Mucosa of rectum (tissue), 2 donors: ENCODE data around the gene ARHGAP15.

Experiments
- H3K27ac ChIP-seq, 2 donors: one replicate each; pipeline ENCODE4 v1.7.0; 2013; ENCODE audit warnings: inconsistent platforms in 2 of 2, low read depth in 2 of 2, low read length in 2 of 2
- H3K27me3 ChIP-seq, 2 donors: one replicate each; pipeline ENCODE4 v1.7.0; 2013; ENCODE audit warnings: low read length in 2 of 2; ENCODE audit not compliant: control insufficient read depth in 2 of 2, insufficient read depth in 2 of 2
- H3K36me3 ChIP-seq, 2 donors: one replicate each; pipeline ENCODE4 v1.7.0; 2013; ENCODE audit warnings: low read length in 2 of 2; ENCODE audit not compliant: control insufficient read depth in 2 of 2, insufficient read depth in 2 of 2
- H3K4me1 ChIP-seq, 2 donors: one replicate each; pipeline ENCODE4 v1.7.0; 2013; ENCODE audit warnings: low read length in 2 of 2, mild to moderate bottlenecking in 1 of 2; ENCODE audit not compliant: control insufficient read depth in 2 of 2, insufficient read depth in 2 of 2
- H3K4me3 ChIP-seq, 2 donors: one replicate each; pipeline ENCODE4 v1.7.0; 2013; ENCODE audit warnings: low read length in 2 of 2
- H3K9ac ChIP-seq, 2 donors: one replicate each; pipeline ENCODE4 v1.7.0; 2013; ENCODE audit warnings: low read length in 2 of 2, low read depth in 1 of 2, mild to moderate bottlenecking in 1 of 2
- H3K9me3 ChIP-seq, 2 donors: one replicate each; pipeline ENCODE4 v1.7.0; 2013; ENCODE audit warnings: low read length in 2 of 2; ENCODE audit not compliant: control insufficient read depth in 2 of 2
- donor health status: healthy.
- donor health status: Normal muscosa, but diverticular disease.

The ARHGAP15 gene

GRCh38 chr2:143680885-143681405, 551.7 kb downstream of the ARHGAP15 start:
- no peak overlapping the region for H3K9ac ChIP-seq
- H3K4me3 ChIP-seq: no peak overlapping the region
- H3K4me1 ChIP-seq: no peaks in the 10 kb centered on the region
- no peaks in the 10 kb centered on the region for H3K9me3 ChIP-seq
- no peak overlapping the region for H3K27ac ChIP-seq
- H3K36me3 ChIP-seq: no peaks in the 10 kb centered on the region
- H3K27me3 ChIP-seq: no peaks in the 10 kb centered on the region

GRCh38 chr2:143682436-143683055, 553.3 kb downstream of the ARHGAP15 start:
- Histone ChIP-seq H3K9ac (no peak overlapping the region), H3K36me3 (no peaks in the 10 kb centered on the region), H3K9me3 (no peaks in the 10 kb centered on the region), H3K27ac (no peak overlapping the region), H3K4me1 (no peaks in the 10 kb centered on the region), H3K4me3 (no peak overlapping the region), H3K27me3 (no peaks in the 10 kb centered on the region)

- no peak overlapping the region for H3K27ac ChIP-seq
Observed at GRCh38 chr2:143683977-143684376, 554.8 kb downstream of the ARHGAP15 start.

GRCh38 chr2:143684551-143685320, 555.5 kb downstream of the ARHGAP15 start:
- H3K4me1 ChIP-seq: no peaks in the 10 kb centered on the region
- no peaks in the 10 kb centered on the region for H3K9me3 ChIP-seq
- H3K4me3 ChIP-seq: no peak overlapping the region
- H3K27me3 ChIP-seq: no peaks in the 10 kb centered on the region
- no peaks in the 10 kb centered on the region for H3K36me3 ChIP-seq
- no peak overlapping the region for H3K9ac ChIP-seq
- H3K27ac ChIP-seq: no peak overlapping the region

More at GRCh38 chr2:143683977-143684376, 554.8 kb downstream of the ARHGAP15 start:
- Histone ChIP-seq H3K4me3 (no peak overlapping the region), H3K27me3 (no peaks in the 10 kb centered on the region), H3K9me3 (no peaks in the 10 kb centered on the region), H3K9ac (no peak overlapping the region), H3K4me1 (no peaks in the 10 kb centered on the region), H3K36me3 (no peaks in the 10 kb centered on the region)

- H3K27me3 ChIP-seq: no peaks in the 10 kb centered on the region
- H3K9me3 ChIP-seq: no peaks in the 10 kb centered on the region
- no peak overlapping the region for H3K4me3 ChIP-seq
- no peaks in the 10 kb centered on the region for H3K36me3 ChIP-seq
- H3K9ac ChIP-seq: no peak overlapping the region
- H3K4me1 ChIP-seq: no peaks in the 10 kb centered on the region
- H3K27ac ChIP-seq: no peak overlapping the region
Observed at GRCh38 chr2:143685421-143686078, 556.3 kb downstream of the ARHGAP15 start.

- Histone ChIP-seq H3K4me3 (no peak overlapping the region), H3K4me1 (no peaks in the 10 kb centered on the region), H3K27ac (no peak overlapping the region), H3K9ac (no peak overlapping the region), H3K27me3 (no peaks in the 10 kb centered on the region), H3K36me3 (no peaks in the 10 kb centered on the region), H3K9me3 (no peaks in the 10 kb centered on the region)
Observed at GRCh38 chr2:143686585-143687164, 557.5 kb downstream of the ARHGAP15 start.

- H3K9me3 ChIP-seq: no peaks in the 10 kb centered on the region
- no peak overlapping the region for H3K4me3 ChIP-seq
- no peak overlapping the region for H3K9ac ChIP-seq
- H3K27me3 ChIP-seq: no peaks in the 10 kb centered on the region
- H3K27ac ChIP-seq: no peak overlapping the region
- no peaks in the 10 kb centered on the region for H3K36me3 ChIP-seq
- no peaks in the 10 kb centered on the region for H3K4me1 ChIP-seq
Observed at GRCh38 chr2:143688248-143688647, 559.0 kb downstream of the ARHGAP15 start.

GRCh38 chr2:143688815-143689214, 559.6 kb downstream of the ARHGAP15 start:
- no peaks in the 10 kb centered on the region for H3K27me3 ChIP-seq
- H3K27ac ChIP-seq: no peak overlapping the region
- H3K4me1 ChIP-seq: no peaks in the 10 kb centered on the region
- no peaks in the 10 kb centered on the region for H3K36me3 ChIP-seq
- no peak overlapping the region for H3K4me3 ChIP-seq
- no peak overlapping the region for H3K9ac ChIP-seq
- H3K9me3 ChIP-seq: no peaks in the 10 kb centered on the region

GRCh38 chr2:143689541-143689940, 560.3 kb downstream of the ARHGAP15 start:
- Histone ChIP-seq H3K9me3 (no peaks in the 10 kb centered on the region), H3K27me3 (no peaks in the 10 kb centered on the region), H3K9ac (no peak overlapping the region), H3K4me3 (no peak overlapping the region), H3K4me1 (no peaks in the 10 kb centered on the region), H3K36me3 (no peaks in the 10 kb centered on the region), H3K27ac (no peak overlapping the region)

- Histone ChIP-seq H3K9me3 (no peaks in the 10 kb centered on the region), H3K9ac (no peak overlapping the region), H3K4me1 (no peaks in the 10 kb centered on the region), H3K27ac (no peak overlapping the region), H3K4me3 (no peak overlapping the region), H3K27me3 (no peaks in the 10 kb centered on the region), H3K36me3 (no peaks in the 10 kb centered on the region)
Observed at GRCh38 chr2:143690235-143690634, 561.0 kb downstream of the ARHGAP15 start.
